Mesodermal cell (in vitro differentiated cells): Measurements from ENCODE around the gene RBM15.

ENCODE experiments used
- H3K27ac ChIP-seq: 2 replicates; pipeline ENCODE4 v1.7.0; 2013; ENCODE audit warnings: mild to moderate bottlenecking, low read depth, low read length, moderate library complexity; ENCODE audit not compliant: severe bottlenecking
- H3K36me3 ChIP-seq: 2 replicates; pipeline ENCODE4 v1.7.1; 2013; ENCODE audit warnings: mild to moderate bottlenecking, low read length, moderate library complexity; ENCODE audit not compliant: control insufficient read depth, insufficient read depth
- H3K4me1 ChIP-seq: one replicate; pipeline ENCODE4 v1.7.1; 2013; ENCODE audit warnings: mild to moderate bottlenecking, low read length; ENCODE audit not compliant: insufficient read depth, control insufficient read depth, poor library complexity, severe bottlenecking
- H3K4me3 ChIP-seq: 2 replicates; pipeline ENCODE4 v1.7.0; 2013; ENCODE audit warnings: low read length, control low read depth, mild to moderate bottlenecking; ENCODE audit not compliant: insufficient read depth, poor library complexity, severe bottlenecking; ENCODE audit errors: extremely low read depth
- H3K9me3 ChIP-seq: 2 replicates; pipeline ENCODE4 v1.7.1; 2013; ENCODE audit warnings: mild to moderate bottlenecking, low read length, moderate library complexity; ENCODE audit not compliant: control insufficient read depth
- WGBS, 2 experiments: methylation state at CpG; one replicate each; pipeline ENCODE4 v1.1.5; 2013; ENCODE audit warnings: missing lambda C conversion rate in 2 of 2; ENCODE audit not compliant: insufficient coverage in 2 of 2; 5-methylcytosine and 5-hydroxymethylcytosine counted together

The RBM15 gene

DNA sequence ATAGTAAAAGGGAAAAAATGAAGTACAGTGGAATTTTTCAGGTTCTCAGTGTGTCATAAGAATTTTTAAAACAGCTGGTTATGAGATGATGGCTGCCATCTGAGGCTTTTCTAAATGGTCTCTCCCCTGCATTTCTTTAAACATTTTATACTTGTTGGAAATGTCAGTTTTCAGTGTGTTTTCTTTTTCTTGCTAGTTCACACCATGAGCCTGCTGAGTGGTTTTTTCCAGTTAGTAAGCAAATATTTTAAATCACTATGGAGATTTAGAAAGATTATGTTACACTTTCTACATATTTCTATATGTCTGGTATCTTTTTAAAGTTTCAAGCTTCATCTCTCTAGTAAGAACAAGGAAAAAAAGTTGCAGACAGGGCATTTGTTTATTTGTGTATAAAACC is 9.6 kb downstream of the RBM15 start:
- H3K4me1 ChIP-seq: peaks cover 15% of the 10 kb centered on the region
- peaks cover 55% of the 10 kb centered on the region for H3K36me3 ChIP-seq
- peak overlapping the region; percentile 34 for H3K27ac ChIP-seq
- H3K9me3 ChIP-seq: no peaks in the 10 kb centered on the region
- no peak overlapping the region for H3K4me3 ChIP-seq

DNA sequence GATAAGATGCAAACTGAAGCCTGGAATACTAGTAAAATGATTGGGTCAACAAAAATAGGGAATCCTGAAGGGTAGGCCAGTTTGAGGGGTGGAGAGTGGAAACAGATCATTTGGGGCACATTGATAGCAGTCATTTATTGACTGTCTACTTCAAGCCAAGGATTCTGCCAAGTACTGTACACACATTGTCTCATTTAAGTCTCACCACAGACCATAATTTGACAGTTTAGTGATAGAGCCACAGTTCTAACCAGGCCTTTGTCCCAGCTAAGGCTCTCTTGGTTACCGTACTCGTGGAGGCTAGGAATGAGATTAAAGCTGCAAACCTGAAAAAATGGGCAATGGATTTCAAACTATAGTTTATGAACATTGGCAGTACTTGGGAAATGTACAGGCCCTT is 11.2 kb downstream of the RBM15 start:
- peaks cover 45% of the 10 kb centered on the region for H3K36me3 ChIP-seq
- H3K9me3 ChIP-seq: no peaks in the 10 kb centered on the region
- H3K4me1 ChIP-seq: peaks cover 10% of the 10 kb centered on the region
- H3K27ac ChIP-seq: no peak overlapping the region
- WGBS, 2 experiments: 95 to 100% methylated on average over 2 of the region's 2 CpGs
- H3K4me3 ChIP-seq: no peak overlapping the region

GRCh38 chr1:110355321-110355720 is 16.1 kb downstream of the RBM15 start:
- Histone ChIP-seq H3K4me1 (no peaks in the 10 kb centered on the region), H3K9me3 (no peaks in the 10 kb centered on the region), H3K27ac (no peak overlapping the region), H3K4me3 (no peak overlapping the region), H3K36me3 (peaks cover 35% of the 10 kb centered on the region)
- WGBS, 2 experiments: no CpG with 5 or more reads among the region's 1 CpG

DNA sequence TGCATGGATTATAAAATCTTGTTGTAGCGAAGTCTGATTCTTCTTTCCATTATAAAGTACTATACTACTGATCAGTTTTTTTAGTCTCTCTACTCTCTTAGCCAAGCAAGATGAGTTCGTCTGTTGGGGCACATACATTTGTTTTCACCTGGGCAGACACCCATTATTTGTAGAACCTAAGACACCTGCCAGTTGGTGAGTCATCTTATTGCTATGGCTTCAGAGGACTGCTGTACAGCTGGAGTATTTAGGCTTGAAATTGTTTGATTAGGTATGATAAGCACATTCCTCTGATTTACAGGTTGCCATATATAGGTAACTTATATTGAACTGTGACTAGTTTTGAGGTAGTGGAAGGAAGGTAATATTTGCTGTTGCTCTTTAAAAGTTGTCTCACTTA is 17.2 kb downstream of the RBM15 start:
- 100% methylated on average over 1 of the region's 2 CpGs for WGBS, 2 experiments
- H3K27ac ChIP-seq: no peak overlapping the region
- H3K4me3 ChIP-seq: no peak overlapping the region
- peaks cover 29% of the 10 kb centered on the region for H3K36me3 ChIP-seq
- no peaks in the 10 kb centered on the region for H3K4me1 ChIP-seq
- no peaks in the 10 kb centered on the region for H3K9me3 ChIP-seq

GRCh38 chr1:110360431-110360830 is 21.3 kb downstream of the RBM15 start:
- no peaks in the 10 kb centered on the region for H3K4me1 ChIP-seq
- H3K27ac ChIP-seq: no peak overlapping the region
- H3K36me3 ChIP-seq: peaks cover 54% of the 10 kb centered on the region
- H3K4me3 ChIP-seq: no peak overlapping the region
- H3K9me3 ChIP-seq: no peaks in the 10 kb centered on the region
- WGBS, 2 experiments: no CpG with 5 or more reads among the region's 2 CpGs

GRCh38 chr1:110361856-110362255 is 22.7 kb downstream of the RBM15 start:
- H3K9me3 ChIP-seq: no peaks in the 10 kb centered on the region
- H3K4me1 ChIP-seq: no peaks in the 10 kb centered on the region
- peaks cover 51% of the 10 kb centered on the region for H3K36me3 ChIP-seq
- no peak overlapping the region for H3K4me3 ChIP-seq
- WGBS, 2 experiments: 100% methylated on average over 1 of the region's 1 CpG
- no peak overlapping the region for H3K27ac ChIP-seq

DNA sequence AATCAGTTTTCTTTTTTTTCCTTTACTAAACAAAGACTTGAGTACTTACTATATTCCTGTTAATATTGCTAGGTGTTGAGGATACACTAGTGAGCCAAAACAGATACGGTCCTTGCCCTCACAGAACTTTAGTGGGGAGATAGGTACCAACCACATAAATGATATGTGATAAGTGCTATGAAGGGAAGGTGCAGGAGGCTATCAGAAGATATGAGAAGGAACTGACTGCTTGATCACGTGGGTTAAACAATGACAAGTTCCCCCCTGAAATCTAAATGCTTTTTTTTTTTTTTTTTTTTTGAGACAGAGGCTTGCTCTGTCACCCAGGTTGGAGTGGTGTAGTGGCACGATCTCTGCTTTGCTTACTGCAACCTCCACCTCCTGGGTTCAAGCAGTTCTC is 25.0 kb downstream of the RBM15 start:
- Histone ChIP-seq H3K4me1 (no peaks in the 10 kb centered on the region), H3K27ac (no peak overlapping the region), H3K9me3 (no peaks in the 10 kb centered on the region), H3K36me3 (peaks cover 53% of the 10 kb centered on the region), H3K4me3 (no peak overlapping the region)
- 100% methylated on average over 1 of the region's 3 CpGs for WGBS, 2 experiments

- whole genome bisulfite sequencing, 2 experiments: no CpG with 5 or more reads among the region's 1 CpG
Observed at GRCh38 chr1:110370827-110371226, 31.6 kb downstream of the RBM15 start.

GRCh38 chr1:110375490-110375889 is 36.3 kb downstream of the RBM15 start:
- H3K4me1 ChIP-seq: no peaks in the 10 kb centered on the region
- H3K27ac ChIP-seq: no peak overlapping the region
- H3K9me3 ChIP-seq: no peaks in the 10 kb centered on the region
- WGBS, 2 experiments: no CpG with 5 or more reads among the region's 1 CpG
- H3K36me3 ChIP-seq: peaks cover 69% of the 10 kb centered on the region
- H3K4me3 ChIP-seq: no peak overlapping the region

More at GRCh38 chr1:110370827-110371226, 31.6 kb downstream of the RBM15 start:
- Histone ChIP-seq H3K4me1 (no peaks in the 10 kb centered on the region), H3K9me3 (no peaks in the 10 kb centered on the region), H3K4me3 (no peak overlapping the region), H3K27ac (no peak overlapping the region), H3K36me3 (peaks cover 55% of the 10 kb centered on the region)

- WGBS, 2 experiments: 93 to 96% methylated on average over 4 to 7 of the region's 10 CpGs
- Histone ChIP-seq H3K4me1 (no peaks in the 10 kb centered on the region), H3K27ac (no peak overlapping the region), H3K9me3 (no peaks in the 10 kb centered on the region), H3K4me3 (no peak overlapping the region), H3K36me3 (peaks cover 52% of the 10 kb centered on the region)
Observed at GRCh38 chr1:110380672-110381283, 41.6 kb downstream of the RBM15 start.

- Histone ChIP-seq H3K4me3 (no peak overlapping the region), H3K4me1 (no peaks in the 10 kb centered on the region), H3K27ac (no peak overlapping the region), H3K36me3 (peaks cover 44% of the 10 kb centered on the region), H3K9me3 (no peaks in the 10 kb centered on the region)
- WGBS, 2 experiments: 100% methylated on average over 2 of the region's 5 CpGs
Observed at GRCh38 chr1:110383251-110383990, 44.2 kb downstream of the RBM15 start.
